Right atrium auricular region (tissue), 2 donors: Measurements from ENCODE around the gene LRCH1. TPM values are rescaled to one million over a fixed set of nuclear protein-coding genes. Genes with fewer than 3 reads are reported as not detected.

Source experiments
- DNase-seq: peaks from one replicate; pipeline ENCODE4 v3.0.0-alpha.2; 2019; ENCODE audit warnings: low spot score
- H3K27ac ChIP-seq, 2 donors: fragments of 200-600 bp; sonication (generic); 1 replicate in 1 of 2; 2 replicates in 1 of 2; pipeline ENCODE4 v1.5.1; 2016 to 2019
- H3K27me3 ChIP-seq, 2 donors: fragments of 200-600 bp; sonication (generic); one replicate each; pipeline versions ENCODE4 v1.5.1 to v1.6.0; 2017 to 2019
- H3K36me3 ChIP-seq: fragments of 200-600 bp; sonication (generic); one replicate; pipeline ENCODE4 v1.5.1; 2016
- H3K4me1 ChIP-seq, 2 donors: fragments of 200-600 bp; sonication (generic); one replicate each; pipeline versions ENCODE4 v1.5.1 to v1.6.0; 2017 to 2019
- H3K4me3 ChIP-seq, 2 donors: fragments of 200-600 bp; sonication (generic); 1 replicate in 1 of 2; 2 replicates in 1 of 2; pipeline ENCODE4 v1.5.1; 2017 to 2019; ENCODE audit warnings: mild to moderate bottlenecking in 1 of 2, moderate library complexity in 1 of 2
- H3K9me3 ChIP-seq, 2 donors: fragments of 200-600 bp; sonication (generic); one replicate each; pipeline ENCODE4 v1.5.1; 2019
- CTCF ChIP-seq, 2 donors: fragments of 200-600 bp; sonication (generic); IDR thresholded peaks; one replicate each; pipeline ENCODE4 v1.5.1; 2019; ENCODE audit warnings: antibody characterized with exemption in 2 of 2
- total RNA-seq, 2 donors: library from RNA; depleted of rRNA; stranded (reverse); fragments of >200 nt; gene quantifications; one replicate each; pipeline ENCODE4 v1.1.0, GENCODE V29; 2016

Gene LRCH1, protein sequence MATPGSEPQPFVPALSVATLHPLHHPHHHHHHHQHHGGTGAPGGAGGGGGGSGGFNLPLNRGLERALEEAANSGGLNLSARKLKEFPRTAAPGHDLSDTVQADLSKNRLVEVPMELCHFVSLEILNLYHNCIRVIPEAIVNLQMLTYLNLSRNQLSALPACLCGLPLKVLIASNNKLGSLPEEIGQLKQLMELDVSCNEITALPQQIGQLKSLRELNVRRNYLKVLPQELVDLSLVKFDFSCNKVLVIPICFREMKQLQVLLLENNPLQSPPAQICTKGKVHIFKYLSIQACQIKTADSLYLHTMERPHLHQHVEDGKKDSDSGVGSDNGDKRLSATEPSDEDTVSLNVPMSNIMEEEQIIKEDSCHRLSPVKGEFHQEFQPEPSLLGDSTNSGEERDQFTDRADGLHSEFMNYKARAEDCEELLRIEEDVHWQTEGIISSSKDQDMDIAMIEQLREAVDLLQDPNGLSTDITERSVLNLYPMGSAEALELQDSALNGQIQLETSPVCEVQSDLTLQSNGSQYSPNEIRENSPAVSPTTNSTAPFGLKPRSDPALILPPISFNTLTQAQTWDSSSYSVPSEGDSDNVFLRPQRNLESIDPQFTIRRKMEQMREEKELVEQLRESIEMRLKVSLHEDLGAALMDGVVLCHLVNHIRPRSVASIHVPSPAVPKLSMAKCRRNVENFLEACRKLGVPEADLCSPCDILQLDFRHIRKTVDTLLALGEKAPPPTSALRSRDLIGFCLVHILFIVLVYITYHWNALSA
- total RNA-seq = 10 to 100 TPM in 1 of 2 donors, 1 to 10 TPM in 1; 6.9 to 10.9 TPM

- Histone ChIP-seq H3K9me3 (no peaks in the 10 kb centered on the region), H3K27me3 (no peaks in the 10 kb centered on the region), H3K4me1 (peaks cover 0 to 29% of the 10 kb centered on the region in 2 donors), H3K27ac (peak within 1 kb of the TSS; percentile 90 to 95), H3K4me3 (peak within 1 kb of the TSS; percentile 92 to 98), H3K36me3 (no peaks in the 10 kb centered on the region)
- TF ChIP-seq CTCF (IDR thresholded peaks at IDR 0.05) = peak in 1 of 2 donors; percentile 7
- DNase-seq = peak; percentile 86
These were observed at the start of gene LRCH1 for GRCh38 chr13:46552889-46553520. Gene LRCH1 (plus strand): TSS chr13:46553170. CDS start chr13:46553397, 227 bp downstream.

DNA sequence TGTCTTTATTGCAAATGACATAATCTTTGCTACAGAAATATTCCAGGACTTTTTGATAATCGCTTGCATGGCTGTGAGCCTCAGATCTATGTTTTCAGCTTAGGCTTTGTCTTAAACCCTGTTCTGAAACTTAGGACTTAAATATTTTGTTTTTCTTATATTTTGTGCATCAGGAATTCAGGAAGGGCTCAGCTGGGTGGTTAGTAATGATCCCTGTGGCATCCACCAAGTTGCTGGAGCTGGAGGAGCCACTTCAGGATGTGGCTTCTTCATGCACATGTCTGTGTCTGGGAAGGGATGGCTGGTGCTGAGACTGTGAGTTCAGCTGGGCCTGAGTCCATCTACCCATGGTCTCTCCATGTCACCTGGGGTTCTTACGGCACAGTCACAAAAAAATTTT lies 48.9 kb upstream of the LRCH1 start:
- Histone ChIP-seq H3K4me1 (no peaks in the 10 kb centered on the region), H3K27ac (no peak overlapping the region), H3K9me3 (no peaks in the 10 kb centered on the region), H3K36me3 (no peaks in the 10 kb centered on the region), H3K27me3 (no peaks in the 10 kb centered on the region), H3K4me3 (no peak overlapping the region)
- no peak for DNase-seq
- no peak for TF ChIP-seq CTCF (IDR thresholded peaks at IDR 0.05)

GRCh38 chr13:46507981-46508380 lies 45.0 kb upstream of the LRCH1 start:
- H3K4me1 ChIP-seq = no peaks in the 10 kb centered on the region
- no peak overlapping the region for H3K27ac ChIP-seq
- no peak for TF ChIP-seq CTCF (IDR thresholded peaks at IDR 0.05)
- H3K9me3 ChIP-seq = no peaks in the 10 kb centered on the region
- no peaks in the 10 kb centered on the region for H3K36me3 ChIP-seq
- no peak for DNase-seq
- H3K27me3 ChIP-seq = no peaks in the 10 kb centered on the region
- H3K4me3 ChIP-seq = no peak overlapping the region

DNA sequence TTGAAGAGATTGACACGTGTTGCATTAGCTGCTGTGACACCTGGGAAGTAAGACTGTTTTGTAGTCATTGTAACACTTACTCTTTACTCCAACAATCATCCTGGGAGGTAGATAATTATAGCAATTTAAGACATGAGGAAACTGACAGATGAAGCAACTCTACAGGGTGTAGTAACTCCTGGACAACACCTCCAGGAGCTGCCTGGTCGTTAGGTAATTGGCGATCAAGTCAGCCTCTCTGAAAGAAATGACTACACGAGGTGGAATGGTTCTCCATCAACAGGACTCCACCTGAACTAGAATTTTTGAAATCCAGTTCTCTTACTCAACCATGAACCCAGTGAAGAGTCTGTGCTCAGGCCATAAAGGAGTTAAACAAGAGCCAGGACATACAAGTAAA lies 43.0 kb upstream of the LRCH1 start:
- Histone ChIP-seq H3K4me1 (no peaks in the 10 kb centered on the region), H3K27ac (no peak overlapping the region), H3K27me3 (no peaks in the 10 kb centered on the region), H3K4me3 (no peak overlapping the region), H3K36me3 (no peaks in the 10 kb centered on the region), H3K9me3 (no peaks in the 10 kb centered on the region)
- no peak for TF ChIP-seq CTCF (IDR thresholded peaks at IDR 0.05)
- DNase-seq = no peak

- H3K27ac ChIP-seq = no peak overlapping the region
- H3K27me3 ChIP-seq = no peaks in the 10 kb centered on the region
- no peak for TF ChIP-seq CTCF (IDR thresholded peaks at IDR 0.05)
- H3K4me3 ChIP-seq = no peak overlapping the region
- no peaks in the 10 kb centered on the region for H3K36me3 ChIP-seq
- no peaks in the 10 kb centered on the region for H3K9me3 ChIP-seq
- H3K4me1 ChIP-seq = peaks cover 0 to 9% of the 10 kb centered on the region in 2 donors
- no peak for DNase-seq
These were observed 37.2 kb upstream of the LRCH1 start for GRCh38 chr13:46515803-46516202.
